ENCODE measurements around the gene HID1. TPM values are rescaled to one million over a fixed set of nuclear protein-coding genes. Genes with fewer than 3 reads are reported as not detected.

HID1 gene
- total and polyA plus RNA-seq, 5 donors from 2014 or later = 1.4 to 5.6 (median 2.7) TPM

GRCh38 chr17:75005291-75005690 lies 32.7 kb upstream of the HID1 start:
- Mint-ChIP-seq H3K4me3 (peak overlapping the region in 1 of 4 donors; percentile 16), H3K36me3 (no peaks in the 10 kb centered on the region), H3K9me3 (peaks cover 0 to 1% (median 0%) of the 10 kb centered on the region in 7 donors), H3K27ac (peak overlapping the region in 1 of 3 donors; percentile 14), H3K27me3 (peaks cover 6% of the 10 kb centered on the region), H3K4me1 (no peaks in the 10 kb centered on the region)
- ATAC-seq (ENCODE audit: low read depth in 2 of 2) = no peak
- no peak overlapping the region for H3K4me3 ChIP-seq (ENCODE audit: low read depth, low read length)
- H3K36me3 ChIP-seq (ENCODE audit: control insufficient read depth, insufficient read depth, low read length) = no peaks in the 10 kb centered on the region
- H3K9me3 ChIP-seq (ENCODE audit: control insufficient read depth in 2 of 2, low read length in 2 of 2) = no peaks in the 10 kb centered on the region
- H3K4me1 ChIP-seq (ENCODE audit: control insufficient read depth, insufficient read depth, low read length, poor library complexity, severe bottlenecking) = no peaks in the 10 kb centered on the region
- H3K27me3 ChIP-seq (ENCODE audit: control insufficient read depth, insufficient read depth, low read length) = no peaks in the 10 kb centered on the region
- no peak for DNase-seq
- no peak overlapping the region for H3K27ac ChIP-seq (ENCODE audit: insufficient read depth, low read length, poor library complexity, severe bottlenecking)

- H3K27ac Mint-ChIP-seq = no peak overlapping the region
- H3K27me3 Mint-ChIP-seq = peaks cover 6% of the 10 kb centered on the region
- DNase-seq (no peak), ATAC-seq (ENCODE audit: low read depth in 2 of 2) (no peak)
- H3K36me3 Mint-ChIP-seq = no peaks in the 10 kb centered on the region
- Histone ChIP-seq H3K9me3 (ENCODE audit: control insufficient read depth in 2 of 2, low read length in 2 of 2) (no peaks in the 10 kb centered on the region), H3K36me3 (ENCODE audit: control insufficient read depth, insufficient read depth, low read length) (no peaks in the 10 kb centered on the region), H3K4me3 (ENCODE audit: low read depth, low read length) (no peak overlapping the region), H3K27me3 (ENCODE audit: control insufficient read depth, insufficient read depth, low read length) (no peaks in the 10 kb centered on the region), H3K27ac (ENCODE audit: insufficient read depth, low read length, poor library complexity, severe bottlenecking) (no peak overlapping the region), H3K4me1 (ENCODE audit: control insufficient read depth, insufficient read depth, low read length, poor library complexity, severe bottlenecking) (no peaks in the 10 kb centered on the region)
- no peaks in the 10 kb centered on the region for H3K4me1 Mint-ChIP-seq
- H3K4me3 Mint-ChIP-seq = no peak overlapping the region
- peaks cover 0 to 1% (median 0%) of the 10 kb centered on the region in 7 donors for H3K9me3 Mint-ChIP-seq
Measured at GRCh38 chr17:75004371-75004770, 31.8 kb upstream of the HID1 start.

- no peak overlapping the region for H3K27ac Mint-ChIP-seq
- no peaks in the 10 kb centered on the region for H3K4me1 Mint-ChIP-seq
- DNase-seq (no peak), ATAC-seq (ENCODE audit: low read depth in 2 of 2) (no peak)
- Histone ChIP-seq H3K4me1 (ENCODE audit: control insufficient read depth, insufficient read depth, low read length, poor library complexity, severe bottlenecking) (no peaks in the 10 kb centered on the region), H3K9me3 (ENCODE audit: control insufficient read depth in 2 of 2, low read length in 2 of 2) (no peaks in the 10 kb centered on the region), H3K27ac (ENCODE audit: insufficient read depth, low read length, poor library complexity, severe bottlenecking) (no peak overlapping the region), H3K27me3 (ENCODE audit: control insufficient read depth, insufficient read depth, low read length) (no peaks in the 10 kb centered on the region), H3K4me3 (ENCODE audit: low read depth, low read length) (no peak overlapping the region), H3K36me3 (ENCODE audit: control insufficient read depth, insufficient read depth, low read length) (no peaks in the 10 kb centered on the region)
- no peak overlapping the region for H3K4me3 Mint-ChIP-seq
- peaks cover 0 to under 1% (median 0%) of the 10 kb centered on the region in 7 donors for H3K9me3 Mint-ChIP-seq
- no peaks in the 10 kb centered on the region for H3K36me3 Mint-ChIP-seq
- peaks cover 6% of the 10 kb centered on the region for H3K27me3 Mint-ChIP-seq
Measured at GRCh38 chr17:75003957-75004355, 31.4 kb upstream of the HID1 start.

- DNase-seq = no peak
- Histone ChIP-seq H3K4me1 (ENCODE audit: control insufficient read depth, insufficient read depth, low read length, poor library complexity, severe bottlenecking) (no peaks in the 10 kb centered on the region), H3K27ac (ENCODE audit: insufficient read depth, low read length, poor library complexity, severe bottlenecking) (no peak overlapping the region), H3K36me3 (ENCODE audit: control insufficient read depth, insufficient read depth, low read length) (no peaks in the 10 kb centered on the region), H3K4me3 (ENCODE audit: low read depth, low read length) (no peak overlapping the region), H3K9me3 (ENCODE audit: control insufficient read depth in 2 of 2, low read length in 2 of 2) (no peaks in the 10 kb centered on the region), H3K27me3 (ENCODE audit: control insufficient read depth, insufficient read depth, low read length) (no peaks in the 10 kb centered on the region)
- Mint-ChIP-seq H3K4me1 (peaks cover 0 to 5% (median 0%) of the 10 kb centered on the region in 4 donors), H3K27me3 (peaks cover 6% of the 10 kb centered on the region), H3K27ac (no peak overlapping the region), H3K9me3 (no peaks in the 10 kb centered on the region), H3K4me3 (no peak overlapping the region), H3K36me3 (no peaks in the 10 kb centered on the region)
- no peak for ATAC-seq (ENCODE audit: low read depth in 2 of 2)
Measured at GRCh38 chr17:75003070-75003956, 30.8 kb upstream of the HID1 start.

GRCh38 chr17:75001915-75002843 lies 29.6 kb upstream of the HID1 start:
- no peak for ATAC-seq (ENCODE audit: low read depth in 2 of 2)

GRCh38 chr17:74999523-74999922 lies 27.0 kb upstream of the HID1 start:
- Mint-ChIP-seq H3K9me3 (no peaks in the 10 kb centered on the region), H3K36me3 (no peaks in the 10 kb centered on the region), H3K27me3 (no peaks in the 10 kb centered on the region), H3K4me3 (no peak overlapping the region), H3K4me1 (peaks cover 0 to 5% (median 0%) of the 10 kb centered on the region in 4 donors), H3K27ac (peak overlapping the region in 1 of 3 donors; percentile 63)
- no peak for DNase-seq
- H3K4me3 ChIP-seq (ENCODE audit: low read depth, low read length) = no peak overlapping the region
- H3K36me3 ChIP-seq (ENCODE audit: control insufficient read depth, insufficient read depth, low read length) = no peaks in the 10 kb centered on the region
- no peaks in the 10 kb centered on the region for H3K4me1 ChIP-seq (ENCODE audit: control insufficient read depth, insufficient read depth, low read length, poor library complexity, severe bottlenecking)
- H3K27ac ChIP-seq (ENCODE audit: insufficient read depth, low read length, poor library complexity, severe bottlenecking) = no peak overlapping the region
- no peaks in the 10 kb centered on the region for H3K27me3 ChIP-seq (ENCODE audit: control insufficient read depth, insufficient read depth, low read length)
- H3K9me3 ChIP-seq (ENCODE audit: control insufficient read depth in 2 of 2, low read length in 2 of 2) = no peaks in the 10 kb centered on the region
- no peak for ATAC-seq (ENCODE audit: low read depth in 2 of 2)

More at GRCh38 chr17:75001915-75002843, 29.6 kb upstream of the HID1 start:
- H3K4me1 ChIP-seq (ENCODE audit: control insufficient read depth, insufficient read depth, low read length, poor library complexity, severe bottlenecking) = no peaks in the 10 kb centered on the region
- H3K27me3 ChIP-seq (ENCODE audit: control insufficient read depth, insufficient read depth, low read length) = no peaks in the 10 kb centered on the region
- Mint-ChIP-seq H3K27me3 (peaks cover 6% of the 10 kb centered on the region), H3K4me1 (peaks cover 0 to 5% (median 0%) of the 10 kb centered on the region in 4 donors), H3K4me3 (peak overlapping the region in 2 of 4 donors; percentile 27 to 29), H3K36me3 (no peaks in the 10 kb centered on the region), H3K9me3 (no peaks in the 10 kb centered on the region), H3K27ac (no peak overlapping the region)
- H3K9me3 ChIP-seq (ENCODE audit: control insufficient read depth in 2 of 2, low read length in 2 of 2) = no peaks in the 10 kb centered on the region
- no peak overlapping the region for H3K27ac ChIP-seq (ENCODE audit: insufficient read depth, low read length, poor library complexity, severe bottlenecking)
- no peaks in the 10 kb centered on the region for H3K36me3 ChIP-seq (ENCODE audit: control insufficient read depth, insufficient read depth, low read length)
- H3K4me3 ChIP-seq (ENCODE audit: low read depth, low read length) = no peak overlapping the region
- no peak for DNase-seq

- Mint-ChIP-seq H3K9me3 (no peaks in the 10 kb centered on the region), H3K27me3 (peaks cover 4% of the 10 kb centered on the region), H3K4me1 (peaks cover 0 to 5% (median 0%) of the 10 kb centered on the region in 4 donors), H3K4me3 (no peak overlapping the region), H3K36me3 (no peaks in the 10 kb centered on the region), H3K27ac (peak overlapping the region in 1 of 3 donors; percentile 20)
- H3K27ac ChIP-seq (ENCODE audit: insufficient read depth, low read length, poor library complexity, severe bottlenecking) = no peak overlapping the region
- no peaks in the 10 kb centered on the region for H3K4me1 ChIP-seq (ENCODE audit: control insufficient read depth, insufficient read depth, low read length, poor library complexity, severe bottlenecking)
- H3K36me3 ChIP-seq (ENCODE audit: control insufficient read depth, insufficient read depth, low read length) = no peaks in the 10 kb centered on the region
- no peak for ATAC-seq (ENCODE audit: low read depth in 2 of 2)
- H3K27me3 ChIP-seq (ENCODE audit: control insufficient read depth, insufficient read depth, low read length) = no peaks in the 10 kb centered on the region
- DNase-seq = no peak
- no peaks in the 10 kb centered on the region for H3K9me3 ChIP-seq (ENCODE audit: control insufficient read depth in 2 of 2, low read length in 2 of 2)
- H3K4me3 ChIP-seq (ENCODE audit: low read depth, low read length) = no peak overlapping the region
Measured at GRCh38 chr17:74998783-74999182, 26.2 kb upstream of the HID1 start.

All from CD4-positive, CD25-positive, alpha-beta regulatory T cell (primary cell).